ENCODE measurements around the gene PAFAH1B1.

Gene PAFAH1B1

GRCh38 chr17:2681650-2682049 is 88.2 kb downstream of the PAFAH1B1 start:
- Histone ChIP-seq H3K4me3 (ENCODE audit: low read depth, low read length) (no peak overlapping the region), H3K36me3 (replicated peaks) (peaks cover 56% of the 10 kb centered on the region), H3K27ac (no peak overlapping the region), H3K27me3 (replicated peaks) (no peaks in the 10 kb centered on the region)
- no peak for DNase-seq
- TF ChIP-seq CTCF (IDR thresholded peaks at IDR 0.05; ENCODE audit: low read depth, low read length, missing control alignments) = no peak
- in situ Hi-C loops (cut with HindIII; ENCODE audit: low pct_ligation_motif_present, low sequenced_read_pairs) = no loop called here

- Histone ChIP-seq H3K27ac (no peak overlapping the region), H3K36me3 (replicated peaks) (peaks cover 50% of the 10 kb centered on the region), H3K4me3 (ENCODE audit: low read depth, low read length) (no peak overlapping the region), H3K27me3 (replicated peaks) (no peaks in the 10 kb centered on the region)
- no peak for DNase-seq
- in situ Hi-C loops (cut with HindIII; ENCODE audit: low pct_ligation_motif_present, low sequenced_read_pairs) = no loop called here
- no peak for TF ChIP-seq CTCF (IDR thresholded peaks at IDR 0.05; ENCODE audit: low read depth, low read length, missing control alignments)
Observed at GRCh38 chr17:2682176-2682938, 88.9 kb downstream of the PAFAH1B1 start.

- Histone ChIP-seq H3K36me3 (replicated peaks) (peaks cover 38% of the 10 kb centered on the region), H3K4me3 (ENCODE audit: low read depth, low read length) (no peak overlapping the region), H3K27me3 (replicated peaks) (no peaks in the 10 kb centered on the region), H3K27ac (no peak overlapping the region)
- DNase-seq = no peak
- no peak for TF ChIP-seq CTCF (IDR thresholded peaks at IDR 0.05; ENCODE audit: low read depth, low read length, missing control alignments)
- in situ Hi-C loops (cut with HindIII; ENCODE audit: low pct_ligation_motif_present, low sequenced_read_pairs) = no loop called here
Observed at GRCh38 chr17:2683912-2684311, 90.5 kb downstream of the PAFAH1B1 start.

GRCh38 chr17:2684549-2684948 is 91.1 kb downstream of the PAFAH1B1 start:
- H3K27ac ChIP-seq = no peak overlapping the region
- DNase-seq = no peak
- peaks cover 36% of the 10 kb centered on the region for H3K36me3 ChIP-seq (replicated peaks)
- no peak for TF ChIP-seq CTCF (IDR thresholded peaks at IDR 0.05; ENCODE audit: low read depth, low read length, missing control alignments)
- no peaks in the 10 kb centered on the region for H3K27me3 ChIP-seq (replicated peaks)
- in situ Hi-C loops (cut with HindIII; ENCODE audit: low pct_ligation_motif_present, low sequenced_read_pairs) = no loop called here
- H3K4me3 ChIP-seq (ENCODE audit: low read depth, low read length) = no peak overlapping the region

GRCh38 chr17:2685696-2686095 is 92.2 kb downstream of the PAFAH1B1 start:
- H3K4me3 ChIP-seq (ENCODE audit: low read depth, low read length) = no peak overlapping the region
- no peaks in the 10 kb centered on the region for H3K27me3 ChIP-seq (replicated peaks)
- H3K36me3 ChIP-seq (replicated peaks) = peaks cover 36% of the 10 kb centered on the region
- TF ChIP-seq CTCF (IDR thresholded peaks at IDR 0.05; ENCODE audit: low read depth, low read length, missing control alignments) = no peak
- in situ Hi-C loops (cut with HindIII; ENCODE audit: low pct_ligation_motif_present, low sequenced_read_pairs) = no loop called here
- H3K27ac ChIP-seq = no peak overlapping the region
- DNase-seq = no peak

GRCh38 chr17:2687074-2687418 is 93.6 kb downstream of the PAFAH1B1 start:
- no peak overlapping the region for H3K4me3 ChIP-seq (ENCODE audit: low read depth, low read length)
- DNase-seq = no peak
- H3K27ac ChIP-seq = no peak overlapping the region
- peaks cover 32% of the 10 kb centered on the region for H3K36me3 ChIP-seq (replicated peaks)
- no peaks in the 10 kb centered on the region for H3K27me3 ChIP-seq (replicated peaks)
- TF ChIP-seq CTCF (IDR thresholded peaks at IDR 0.05; ENCODE audit: low read depth, low read length, missing control alignments) = no peak
- in situ Hi-C loops (cut with HindIII; ENCODE audit: low pct_ligation_motif_present, low sequenced_read_pairs) = no loop called here
